Muscle of leg (tissue), 11 donors: ENCODE measurements around the gene SKI. TPM values are rescaled to one million over a fixed set of nuclear protein-coding genes. Genes with fewer than 3 reads are reported as not detected.
A peak's percentile ranks its signal among the peaks of the same experiment; 100 is the strongest.

Experiments
- DNase-seq: peaks from one replicate; pipeline ENCODE4 v3.0.0; 2013
- H3K27ac ChIP-seq: one replicate; pipeline ENCODE4 v1.5.1; 2013; ENCODE audit warnings: mild to moderate bottlenecking, low read length, control low read depth
- H3K27me3 ChIP-seq: one replicate; pipeline ENCODE4 v1.6.1; 2013; ENCODE audit warnings: low read length; ENCODE audit not compliant: control insufficient read depth, insufficient read depth
- H3K36me3 ChIP-seq: one replicate; pipeline ENCODE4 v1.6.1; 2013; ENCODE audit warnings: low read length; ENCODE audit not compliant: control insufficient read depth, insufficient read depth
- H3K4me1 ChIP-seq: one replicate; pipeline ENCODE4 v1.6.1; 2013; ENCODE audit warnings: low read length; ENCODE audit not compliant: control insufficient read depth, insufficient read depth
- H3K4me3 ChIP-seq: one replicate; pipeline ENCODE4 v1.5.1; 2013; ENCODE audit warnings: low read length, control low read depth
- H3K9me3 ChIP-seq: replicated peaks from 2 replicates; pipeline ENCODE4 v1.6.1; 2013; ENCODE audit warnings: low read depth, low read length; ENCODE audit not compliant: control insufficient read depth
- WGBS: methylation state at CpG from one replicate; pipeline ENCODE4 v1.1.5; 2013; ENCODE audit warnings: missing lambda C conversion rate; ENCODE audit not compliant: insufficient coverage; 5-methylcytosine and 5-hydroxymethylcytosine counted together
- polyA plus RNA-seq, 8 donors: library from polyadenylated mRNA; unstranded; fragments of 120-200 nt; gene quantifications; one replicate each; pipeline versions ENCODE4 v1.2.1 to v1.2.3, GENCODE V29; 2013; ENCODE audit warnings: inconsistent platforms in 1 of 8, low replicate concordance in 1 of 8; ENCODE audit not compliant: insufficient read length in 8 of 8, insufficient read depth in 1 of 8
- total RNA-seq: library from RNA; stranded (reverse); fragments of 120-200 nt; gene quantifications from one replicate; pipeline ENCODE4 v1.2.4, GENCODE V29; 2013

The SKI gene
- total and polyA plus RNA-seq, 9 donors, result 16.8 to 83.2 (median 65.5) TPM

DNA sequence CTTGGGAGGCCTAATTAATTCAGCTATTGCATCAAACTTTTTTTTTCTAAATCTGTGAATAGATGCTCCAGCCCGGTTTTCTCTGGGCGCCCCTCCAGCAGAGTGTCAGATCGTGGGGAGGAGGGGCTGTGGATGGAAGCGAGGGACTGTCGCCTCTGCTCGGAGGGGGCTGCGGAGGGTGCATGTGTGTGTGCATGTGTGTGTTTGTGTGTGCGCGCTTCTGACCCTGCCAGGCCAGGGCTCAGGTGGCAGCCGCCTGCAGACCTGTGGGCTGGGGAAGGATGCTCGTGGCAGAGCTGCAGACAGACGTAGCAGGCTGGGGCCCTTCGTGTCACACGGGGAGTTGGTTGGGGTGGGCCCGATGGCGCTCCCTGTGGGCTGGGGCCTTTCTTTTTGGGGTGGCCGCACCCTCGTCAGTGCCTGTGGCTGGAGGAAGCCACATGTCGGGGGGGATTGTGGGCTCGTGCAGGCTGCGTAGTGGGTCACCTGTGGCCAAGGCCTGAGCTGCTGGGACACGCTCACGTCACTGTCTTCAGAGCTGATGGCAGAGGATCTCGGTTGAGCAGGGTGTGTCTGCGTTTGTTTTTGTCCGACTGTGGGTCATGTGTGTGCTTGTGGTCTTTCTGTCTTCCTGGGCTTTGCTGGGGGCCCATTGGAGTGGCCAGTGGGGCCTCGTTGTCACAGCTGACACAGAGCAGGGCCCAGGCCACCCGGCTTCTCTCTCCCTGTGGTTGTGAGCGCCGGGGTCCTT is 2.8 kb downstream of the SKI start:
- DNase-seq, result peak; percentile 63
- WGBS, result 12% methylated on average over 23 of the region's 30 CpGs
- Histone ChIP-seq H3K4me1 (peaks cover 71% of the 10 kb centered on the region), H3K36me3 (peaks cover 3% of the 10 kb centered on the region), H3K27ac (peak overlapping the region; percentile 86), H3K27me3 (no peaks in the 10 kb centered on the region), H3K9me3 (no peaks in the 10 kb centered on the region), H3K4me3 (peak overlapping the region; percentile 65)

GRCh38 chr1:2231532-2232254 is 3.6 kb downstream of the SKI start:
- Histone ChIP-seq H3K36me3 (peaks cover 3% of the 10 kb centered on the region), H3K4me1 (peaks cover 68% of the 10 kb centered on the region), H3K27me3 (no peaks in the 10 kb centered on the region), H3K9me3 (no peaks in the 10 kb centered on the region), H3K27ac (peak overlapping the region; percentile 86), H3K4me3 (peak overlapping the region; percentile 65)
- 14% methylated on average over 23 of the region's 26 CpGs for WGBS
- DNase-seq, result peak; percentile 71

DNA sequence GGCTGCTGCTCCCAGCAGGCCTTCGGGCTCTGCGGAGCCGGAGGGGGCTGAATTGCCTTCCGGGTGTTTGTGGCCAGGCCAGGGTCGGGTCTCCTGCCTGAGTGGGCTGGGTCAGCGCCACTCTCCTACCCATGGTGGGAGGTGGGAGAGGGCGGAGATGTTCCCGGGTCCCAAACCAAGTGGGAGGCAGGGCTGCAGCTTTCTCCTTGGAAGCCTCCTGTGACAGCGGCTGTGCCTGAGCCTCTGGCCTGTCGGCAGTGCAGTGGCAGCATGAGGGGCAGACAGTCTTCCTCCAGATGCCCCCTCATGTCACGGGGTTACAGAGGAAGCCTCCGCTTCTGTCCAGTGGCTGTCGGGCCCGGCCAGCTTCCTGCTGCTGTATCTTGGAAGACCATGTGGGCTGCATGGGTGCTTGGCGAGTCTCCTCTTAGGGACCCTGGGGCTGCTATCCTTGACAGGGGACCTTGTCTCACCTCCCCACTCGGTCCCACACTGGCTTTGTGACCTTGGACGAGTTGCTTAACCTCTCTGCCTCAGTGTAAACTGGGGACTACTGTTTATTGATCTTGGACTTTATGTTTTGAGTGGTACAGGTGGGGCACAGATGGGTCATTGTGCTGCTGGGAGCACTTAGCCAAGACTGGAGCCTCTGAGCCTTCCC is 4.3 kb downstream of the SKI start:
- 27% methylated on average over 9 of the region's 17 CpGs for WGBS

DNA sequence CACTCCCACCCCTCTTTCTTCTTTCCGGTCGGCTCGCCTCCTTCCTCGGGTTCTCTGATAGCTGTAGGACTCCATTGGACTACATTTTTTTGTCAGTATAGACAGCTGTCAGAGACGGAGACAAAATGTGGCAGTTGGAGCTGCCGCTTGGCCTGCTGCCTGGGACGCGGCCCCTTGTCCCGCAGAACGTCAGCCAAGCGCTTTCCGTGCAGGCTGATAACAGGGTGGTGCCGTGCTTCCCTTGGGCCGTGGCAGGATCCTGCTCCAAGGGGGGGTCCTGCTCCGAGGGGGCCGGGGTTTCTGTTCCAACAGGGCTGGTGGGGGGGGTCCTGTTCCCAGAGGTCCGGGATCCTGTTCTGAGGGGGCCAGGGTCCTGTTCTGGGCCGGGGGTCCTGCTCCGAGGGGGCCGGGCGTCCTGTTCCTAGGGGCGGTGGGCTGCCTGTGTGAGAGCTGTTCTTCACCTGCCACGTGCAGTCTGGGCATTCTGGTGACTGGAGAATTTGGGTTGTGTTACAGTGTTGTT is 4.9 kb downstream of the SKI start:
- Histone ChIP-seq H3K36me3 (peaks cover 4% of the 10 kb centered on the region), H3K4me1 (peaks cover 77% of the 10 kb centered on the region), H3K4me3 (peak overlapping the region; percentile 33), H3K27me3 (no peaks in the 10 kb centered on the region), H3K9me3 (no peaks in the 10 kb centered on the region), H3K27ac (peak overlapping the region; percentile 79)
- no peak for DNase-seq
- WGBS, result 23% methylated on average over 21 of the region's 23 CpGs

More for the DNA sequence above, 4.3 kb downstream of the SKI start:
- DNase-seq, result no peak
- Histone ChIP-seq H3K4me3 (peak overlapping the region; percentile 33), H3K9me3 (no peaks in the 10 kb centered on the region), H3K4me1 (peaks cover 71% of the 10 kb centered on the region), H3K36me3 (peaks cover 3% of the 10 kb centered on the region), H3K27me3 (no peaks in the 10 kb centered on the region), H3K27ac (peak overlapping the region; percentile 79)

GRCh38 chr1:2233468-2233867 is 5.3 kb downstream of the SKI start:
- 43% methylated on average over 9 of the region's 12 CpGs for WGBS
- H3K27me3 ChIP-seq, result no peaks in the 10 kb centered on the region
- H3K4me1 ChIP-seq, result peaks cover 82% of the 10 kb centered on the region

GRCh38 chr1:2233997-2234761 is 6.1 kb downstream of the SKI start:
- peak overlapping the region; percentile 22 for H3K4me3 ChIP-seq
- H3K27me3 ChIP-seq, result no peaks in the 10 kb centered on the region
- WGBS, result 15% methylated on average over 25 of the region's 27 CpGs
- peaks cover 10% of the 10 kb centered on the region for H3K36me3 ChIP-seq
- H3K4me1 ChIP-seq, result peaks cover 89% of the 10 kb centered on the region
- DNase-seq, result peak; percentile 76
- H3K27ac ChIP-seq, result peak overlapping the region; percentile 71
- no peaks in the 10 kb centered on the region for H3K9me3 ChIP-seq

More at GRCh38 chr1:2233468-2233867, 5.3 kb downstream of the SKI start:
- DNase-seq, result no peak
- Histone ChIP-seq H3K4me3 (no peak overlapping the region), H3K36me3 (peaks cover 7% of the 10 kb centered on the region), H3K9me3 (no peaks in the 10 kb centered on the region), H3K27ac (peak overlapping the region; percentile 2)

DNA sequence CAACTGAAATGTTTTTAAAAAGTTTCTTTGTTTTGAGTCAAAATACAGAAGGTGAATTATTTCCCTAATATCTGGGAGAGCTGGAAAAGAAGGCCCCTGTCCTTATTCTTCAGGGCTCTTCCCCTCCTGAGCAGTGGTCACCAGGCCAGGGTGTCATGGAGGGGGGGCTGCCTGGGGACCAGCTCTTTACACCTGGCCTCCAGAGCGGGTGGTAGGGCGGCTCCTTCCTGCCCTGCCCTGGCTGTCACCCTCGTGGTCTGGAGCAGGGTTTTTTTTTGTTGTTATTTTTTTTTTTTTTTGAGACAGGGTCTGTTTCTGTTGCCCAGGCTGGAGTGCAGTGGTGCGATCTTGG is 6.6 kb downstream of the SKI start:
- H3K27me3 ChIP-seq, result no peaks in the 10 kb centered on the region
- peak overlapping the region; percentile 71 for H3K27ac ChIP-seq
- H3K9me3 ChIP-seq, result no peaks in the 10 kb centered on the region
- H3K4me3 ChIP-seq, result no peak overlapping the region
- peaks cover 10% of the 10 kb centered on the region for H3K36me3 ChIP-seq
- H3K4me1 ChIP-seq, result peaks cover 93% of the 10 kb centered on the region
- DNase-seq, result no peak
- no CpG with 5 or more reads among the region's 4 CpGs for WGBS

GRCh38 chr1:2235300-2235998 is 7.3 kb downstream of the SKI start:
- peaks cover 93% of the 10 kb centered on the region for H3K4me1 ChIP-seq
- no peaks in the 10 kb centered on the region for H3K27me3 ChIP-seq
- H3K36me3 ChIP-seq, result peaks cover 10% of the 10 kb centered on the region
- no peak for DNase-seq
- H3K9me3 ChIP-seq, result no peaks in the 10 kb centered on the region
- no peak overlapping the region for H3K27ac ChIP-seq
- 79% methylated on average over 18 of the region's 22 CpGs for WGBS
- no peak overlapping the region for H3K4me3 ChIP-seq
